Prostate gland (tissue), 2 donors: ENCODE data around the gene IBA57.

ENCODE experiments used
- POLR2A ChIP-seq: fragments of 450-650 bp; IDR thresholded peaks from one replicate; pipeline ENCODE4 v1.6.1; 2016; ENCODE audit warnings: antibody characterized with exemption, mild to moderate bottlenecking
- TF ChIP-seq, protein P1 (sequence below), 4 experiments: fragments of 200-600 bp in 2 of 4; fragments of 450-650 bp in 2 of 4; sonication (generic) in 2 of 4; IDR thresholded peaks; 1 replicate in 3 of 4; 2 replicates in 1 of 4; pipeline ENCODE4 v1.5.1; 2016 to 2019; ENCODE audit warnings: antibody characterized with exemption in 4 of 4, mild to moderate bottlenecking in 2 of 4, moderate library complexity in 2 of 4

DNA sequence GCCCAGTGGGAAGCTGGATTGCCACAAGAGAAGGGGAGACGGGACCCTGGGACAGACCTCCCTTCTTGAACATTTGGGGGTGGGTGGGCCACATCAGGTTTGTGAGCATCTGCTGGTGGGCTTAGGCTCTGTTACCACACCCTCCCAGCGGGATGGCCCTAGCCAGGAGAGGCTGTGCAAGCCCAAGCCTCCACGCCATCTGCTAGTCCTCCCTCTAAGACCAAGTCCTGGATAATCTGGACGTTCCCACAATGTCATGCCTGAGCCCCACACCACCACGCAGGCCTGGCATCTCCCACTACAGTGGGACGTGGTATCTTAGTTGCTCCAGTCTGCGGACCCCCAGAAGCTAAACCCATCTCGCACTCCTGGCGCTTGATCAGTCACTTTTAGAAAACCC, 3.7 kb upstream of the IBA57 start:
- TF ChIP-seq, protein P1, sequence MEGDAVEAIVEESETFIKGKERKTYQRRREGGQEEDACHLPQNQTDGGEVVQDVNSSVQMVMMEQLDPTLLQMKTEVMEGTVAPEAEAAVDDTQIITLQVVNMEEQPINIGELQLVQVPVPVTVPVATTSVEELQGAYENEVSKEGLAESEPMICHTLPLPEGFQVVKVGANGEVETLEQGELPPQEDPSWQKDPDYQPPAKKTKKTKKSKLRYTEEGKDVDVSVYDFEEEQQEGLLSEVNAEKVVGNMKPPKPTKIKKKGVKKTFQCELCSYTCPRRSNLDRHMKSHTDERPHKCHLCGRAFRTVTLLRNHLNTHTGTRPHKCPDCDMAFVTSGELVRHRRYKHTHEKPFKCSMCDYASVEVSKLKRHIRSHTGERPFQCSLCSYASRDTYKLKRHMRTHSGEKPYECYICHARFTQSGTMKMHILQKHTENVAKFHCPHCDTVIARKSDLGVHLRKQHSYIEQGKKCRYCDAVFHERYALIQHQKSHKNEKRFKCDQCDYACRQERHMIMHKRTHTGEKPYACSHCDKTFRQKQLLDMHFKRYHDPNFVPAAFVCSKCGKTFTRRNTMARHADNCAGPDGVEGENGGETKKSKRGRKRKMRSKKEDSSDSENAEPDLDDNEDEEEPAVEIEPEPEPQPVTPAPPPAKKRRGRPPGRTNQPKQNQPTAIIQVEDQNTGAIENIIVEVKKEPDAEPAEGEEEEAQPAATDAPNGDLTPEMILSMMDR (IDR thresholded peaks at IDR 0.05) = no peak
- TF ChIP-seq POLR2A = no peak
